Neutrophil (primary cell): ENCODE data around the gene IFNL2.

Experiments
- H3K27ac ChIP-seq: fragments of 200-600 bp; sonication (generic); 2 replicates; pipeline ENCODE4 v1.5.1; 2016; ENCODE audit warnings: mild to moderate bottlenecking, moderate library complexity
- H3K27me3 ChIP-seq: fragments of 200-600 bp; sonication (generic); 2 replicates; pipeline ENCODE4 v1.6.0; 2016; ENCODE audit warnings: mild to moderate bottlenecking
- H3K36me3 ChIP-seq: fragments of 200-600 bp; sonication (generic); 2 replicates; pipeline ENCODE4 v1.5.1; 2017
- H3K4me1 ChIP-seq, 2 experiments: fragments of 200-600 bp in 1 of 2; sonication (generic) in 1 of 2; 1 replicate in 1 of 2; 2 replicates in 1 of 2; pipeline versions ENCODE4 v1.5.1 to v1.6.1; 2013 to 2016; ENCODE audit warnings: low read depth in 1 of 2, low read length in 1 of 2, mild to moderate bottlenecking in 1 of 2, moderate library complexity in 1 of 2; ENCODE audit not compliant: control insufficient read depth in 1 of 2, insufficient read depth in 1 of 2
- H3K4me3 ChIP-seq, 2 experiments: fragments of 200-600 bp in 1 of 2; sonication (generic) in 1 of 2; 1 replicate in 1 of 2; 2 replicates in 1 of 2; pipeline ENCODE4 v1.5.1; 2013 to 2016; ENCODE audit warnings: low read depth in 1 of 2, low read length in 1 of 2, mild to moderate bottlenecking in 1 of 2, moderate library complexity in 1 of 2
- H3K9me3 ChIP-seq: fragments of 200-600 bp; sonication (generic); 2 replicates; pipeline ENCODE4 v1.5.1; 2016
- TF ChIP-seq, protein P1 (sequence below): fragments of 200-600 bp; sonication (generic); IDR thresholded peaks from 2 replicates; pipeline ENCODE4 v1.5.1; 2016; ENCODE audit warnings: antibody characterized with exemption

Gene IFNL2

DNA sequence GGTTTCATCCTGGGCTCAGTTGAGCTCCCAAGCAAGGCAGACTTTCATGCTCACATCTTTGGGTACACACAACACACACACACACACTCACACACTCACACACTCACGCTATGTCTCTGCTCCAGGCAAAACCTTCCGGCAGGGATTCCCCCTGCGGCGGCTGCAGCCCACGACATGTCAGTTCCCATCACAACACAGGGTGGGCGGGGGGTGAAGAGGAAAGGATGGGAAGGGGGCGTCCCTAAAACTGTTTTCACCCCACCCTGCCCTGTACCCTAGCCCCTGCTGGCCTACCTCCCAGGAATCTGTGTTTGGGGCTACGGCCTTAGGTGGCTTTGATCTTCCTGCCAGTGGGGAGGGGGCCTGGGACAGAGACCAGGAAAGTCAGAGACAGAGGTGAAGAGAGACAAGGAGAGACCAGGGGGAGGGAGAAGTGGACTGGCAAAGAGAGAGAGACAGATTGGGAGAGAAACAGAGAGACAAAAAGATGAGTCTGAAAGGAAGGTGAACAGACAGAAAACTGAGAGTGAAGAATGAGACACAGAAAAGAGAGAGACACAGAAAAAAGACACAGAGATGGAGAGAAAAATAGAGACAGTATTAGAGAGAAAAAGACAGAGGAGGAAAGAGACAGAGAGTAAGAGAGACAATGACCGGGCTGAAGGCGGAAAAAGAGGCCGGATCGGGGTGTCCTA, 48.6 kb downstream of the IFNL2 start:
- TF ChIP-seq, protein P1, sequence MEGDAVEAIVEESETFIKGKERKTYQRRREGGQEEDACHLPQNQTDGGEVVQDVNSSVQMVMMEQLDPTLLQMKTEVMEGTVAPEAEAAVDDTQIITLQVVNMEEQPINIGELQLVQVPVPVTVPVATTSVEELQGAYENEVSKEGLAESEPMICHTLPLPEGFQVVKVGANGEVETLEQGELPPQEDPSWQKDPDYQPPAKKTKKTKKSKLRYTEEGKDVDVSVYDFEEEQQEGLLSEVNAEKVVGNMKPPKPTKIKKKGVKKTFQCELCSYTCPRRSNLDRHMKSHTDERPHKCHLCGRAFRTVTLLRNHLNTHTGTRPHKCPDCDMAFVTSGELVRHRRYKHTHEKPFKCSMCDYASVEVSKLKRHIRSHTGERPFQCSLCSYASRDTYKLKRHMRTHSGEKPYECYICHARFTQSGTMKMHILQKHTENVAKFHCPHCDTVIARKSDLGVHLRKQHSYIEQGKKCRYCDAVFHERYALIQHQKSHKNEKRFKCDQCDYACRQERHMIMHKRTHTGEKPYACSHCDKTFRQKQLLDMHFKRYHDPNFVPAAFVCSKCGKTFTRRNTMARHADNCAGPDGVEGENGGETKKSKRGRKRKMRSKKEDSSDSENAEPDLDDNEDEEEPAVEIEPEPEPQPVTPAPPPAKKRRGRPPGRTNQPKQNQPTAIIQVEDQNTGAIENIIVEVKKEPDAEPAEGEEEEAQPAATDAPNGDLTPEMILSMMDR, result no peak
- peaks cover 66% of the 10 kb centered on the region for H3K36me3 ChIP-seq
- H3K27me3 ChIP-seq, result peaks cover 24% of the 10 kb centered on the region
- H3K4me1 ChIP-seq, result peaks cover 6 to 12% of the 10 kb centered on the region in 2 experiments
- H3K9me3 ChIP-seq, result no peaks in the 10 kb centered on the region
- H3K27ac ChIP-seq, result no peak overlapping the region
- H3K4me3 ChIP-seq, result no peak overlapping the region

GRCh38 chr19:39317476-39317875, 49.3 kb downstream of the IFNL2 start:
- Histone ChIP-seq H3K4me3 (no peak overlapping the region), H3K9me3 (no peaks in the 10 kb centered on the region), H3K36me3 (peaks cover 59% of the 10 kb centered on the region), H3K27me3 (peaks cover 31% of the 10 kb centered on the region), H3K4me1 (peaks cover 6 to 12% of the 10 kb centered on the region in 2 experiments), H3K27ac (no peak overlapping the region)
- TF ChIP-seq, protein P1, result no peak

DNA sequence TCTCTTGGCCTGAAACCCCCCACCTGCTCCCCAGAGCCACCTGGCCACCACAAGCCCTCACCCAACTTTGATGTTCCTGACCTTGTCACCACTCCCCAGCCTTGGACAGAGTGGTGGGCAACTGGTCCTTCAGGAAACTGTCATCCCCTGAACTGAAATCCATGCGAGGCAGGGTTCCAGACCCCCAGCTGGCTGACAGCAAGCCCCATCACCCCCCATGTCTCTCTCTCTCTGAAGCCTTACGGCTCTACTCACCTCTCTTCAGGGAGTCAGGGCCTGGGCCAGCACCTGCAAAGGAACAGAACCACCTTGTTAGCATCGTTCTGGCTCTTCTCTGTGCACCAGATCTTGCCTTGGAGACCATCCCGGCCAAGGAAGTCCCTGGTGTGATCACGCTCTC, 49.9 kb downstream of the IFNL2 start:
- peaks cover 53% of the 10 kb centered on the region for H3K36me3 ChIP-seq
- TF ChIP-seq, protein P1, result no peak
- H3K27ac ChIP-seq, result no peak overlapping the region
- H3K27me3 ChIP-seq, result peaks cover 37% of the 10 kb centered on the region
- peaks cover 6 to 12% of the 10 kb centered on the region in 2 experiments for H3K4me1 ChIP-seq
- H3K4me3 ChIP-seq, result no peak overlapping the region
- H3K9me3 ChIP-seq, result no peaks in the 10 kb centered on the region

DNA sequence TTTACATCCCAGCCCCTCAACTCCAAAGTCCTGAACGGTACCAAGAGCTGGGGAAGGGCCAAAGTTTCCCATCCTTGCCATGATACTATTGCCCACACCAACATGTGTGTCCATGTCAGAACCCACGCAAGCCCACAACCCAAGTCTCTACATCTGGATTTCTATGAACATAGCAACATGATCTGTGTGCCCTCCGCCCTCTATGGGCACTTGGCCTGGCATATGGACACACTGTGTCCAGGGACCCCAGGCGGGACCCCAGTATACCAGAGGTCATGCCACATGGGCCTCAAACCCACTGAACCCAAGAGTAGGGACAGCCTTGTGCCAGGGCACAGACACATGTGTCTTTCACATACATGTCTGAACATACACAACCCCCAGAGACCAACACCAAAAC, 50.5 kb downstream of the IFNL2 start:
- Histone ChIP-seq H3K27me3 (peaks cover 38% of the 10 kb centered on the region), H3K36me3 (peaks cover 47% of the 10 kb centered on the region), H3K9me3 (no peaks in the 10 kb centered on the region), H3K4me3 (no peak overlapping the region), H3K4me1 (peaks cover 6 to 12% of the 10 kb centered on the region in 2 experiments), H3K27ac (no peak overlapping the region)
- TF ChIP-seq, protein P1, result no peak

- H3K9me3 ChIP-seq, result no peaks in the 10 kb centered on the region
- no peak overlapping the region for H3K4me3 ChIP-seq
- no peak overlapping the region for H3K27ac ChIP-seq
- H3K27me3 ChIP-seq, result peaks cover 38% of the 10 kb centered on the region
- peaks cover 9 to 15% of the 10 kb centered on the region in 2 experiments for H3K4me1 ChIP-seq
- peaks cover 45% of the 10 kb centered on the region for H3K36me3 ChIP-seq
- TF ChIP-seq, protein P1, result no peak
These were observed 51.1 kb downstream of the IFNL2 start for GRCh38 chr19:39319098-39319891.
